ENCODE results near the gene ABT1.

ABT1 gene

DNA sequence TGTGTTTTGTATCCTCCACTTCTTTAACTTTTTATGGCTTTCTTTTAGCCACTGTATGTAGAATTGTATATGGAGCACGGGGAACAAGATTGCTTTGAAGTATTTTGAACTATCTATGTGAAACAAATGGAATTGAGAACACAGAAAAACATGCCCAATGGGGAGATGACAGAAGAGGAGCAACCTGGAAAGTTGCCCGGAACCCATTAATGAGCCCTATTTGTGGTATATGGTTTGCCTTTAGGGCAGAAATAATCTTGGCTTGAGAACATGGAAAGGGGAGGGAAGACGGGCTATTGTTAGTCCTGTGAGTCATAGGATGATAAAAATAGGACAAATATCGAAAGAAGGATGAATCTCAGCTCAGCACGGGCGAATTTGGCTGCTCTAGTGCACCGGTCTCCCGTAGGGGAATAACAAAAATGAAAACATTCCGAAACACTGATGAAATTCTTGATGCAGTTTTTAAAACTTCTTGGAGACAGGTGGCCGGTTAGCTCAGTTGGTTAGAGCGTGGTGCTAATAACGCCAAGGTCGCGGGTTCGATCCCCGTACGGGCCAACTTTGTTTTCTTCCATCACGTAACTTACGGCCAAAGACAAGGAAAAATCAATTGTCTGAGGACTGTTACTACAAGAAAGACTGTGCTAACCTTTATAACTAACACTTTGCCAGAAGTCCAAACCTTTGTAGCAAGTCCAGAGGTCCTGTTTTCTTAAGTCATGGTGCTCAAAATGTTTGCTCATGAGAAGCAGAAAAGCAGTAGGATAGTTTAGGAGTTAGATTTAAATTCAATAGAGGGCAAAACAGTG lies 42.9 kb upstream of the ABT1 start:
- DNase-seq = peak; percentile 88
- peak overlapping the region; percentile 99 for H3K4me3 ChIP-seq (ENCODE audit: low read depth, low read length)
- no peaks in the 10 kb centered on the region for H3K9me3 ChIP-seq (ENCODE audit: severe bottlenecking)
- TF ChIP-seq, protein P1, sequence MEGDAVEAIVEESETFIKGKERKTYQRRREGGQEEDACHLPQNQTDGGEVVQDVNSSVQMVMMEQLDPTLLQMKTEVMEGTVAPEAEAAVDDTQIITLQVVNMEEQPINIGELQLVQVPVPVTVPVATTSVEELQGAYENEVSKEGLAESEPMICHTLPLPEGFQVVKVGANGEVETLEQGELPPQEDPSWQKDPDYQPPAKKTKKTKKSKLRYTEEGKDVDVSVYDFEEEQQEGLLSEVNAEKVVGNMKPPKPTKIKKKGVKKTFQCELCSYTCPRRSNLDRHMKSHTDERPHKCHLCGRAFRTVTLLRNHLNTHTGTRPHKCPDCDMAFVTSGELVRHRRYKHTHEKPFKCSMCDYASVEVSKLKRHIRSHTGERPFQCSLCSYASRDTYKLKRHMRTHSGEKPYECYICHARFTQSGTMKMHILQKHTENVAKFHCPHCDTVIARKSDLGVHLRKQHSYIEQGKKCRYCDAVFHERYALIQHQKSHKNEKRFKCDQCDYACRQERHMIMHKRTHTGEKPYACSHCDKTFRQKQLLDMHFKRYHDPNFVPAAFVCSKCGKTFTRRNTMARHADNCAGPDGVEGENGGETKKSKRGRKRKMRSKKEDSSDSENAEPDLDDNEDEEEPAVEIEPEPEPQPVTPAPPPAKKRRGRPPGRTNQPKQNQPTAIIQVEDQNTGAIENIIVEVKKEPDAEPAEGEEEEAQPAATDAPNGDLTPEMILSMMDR (IDR thresholded peaks at IDR 0.05; ENCODE audit: low read depth, low read length) = no peak
- no peaks in the 10 kb centered on the region for H3K27me3 ChIP-seq (ENCODE audit: insufficient read depth, low read depth, severe bottlenecking)
- no peaks in the 10 kb centered on the region for H3K36me3 ChIP-seq
- peak overlapping the region; percentile 55 for H3K27ac ChIP-seq

DNA sequence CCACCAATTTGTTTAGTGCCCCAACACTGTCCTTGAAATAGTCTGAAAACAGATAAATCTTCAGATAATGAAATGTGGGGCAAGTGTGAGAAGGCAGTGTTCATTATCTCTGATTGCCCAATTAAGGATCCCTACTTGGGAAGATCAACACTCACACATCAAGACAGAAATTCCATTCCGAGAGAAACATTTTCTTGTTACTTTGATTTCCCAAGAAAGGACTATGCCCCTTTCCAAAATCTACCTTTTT lies 42.4 kb upstream of the ABT1 start:
- Histone ChIP-seq H3K36me3 (no peaks in the 10 kb centered on the region), H3K27me3 (ENCODE audit: insufficient read depth, low read depth, severe bottlenecking) (no peaks in the 10 kb centered on the region), H3K9me3 (ENCODE audit: severe bottlenecking) (no peaks in the 10 kb centered on the region), H3K4me3 (ENCODE audit: low read depth, low read length) (peak overlapping the region; percentile 99), H3K27ac (no peak overlapping the region; the same call in 1 of the 2 replicates)
- TF ChIP-seq, protein P1 (IDR thresholded peaks at IDR 0.05; ENCODE audit: low read depth, low read length) = no peak
- no peak for DNase-seq

DNA sequence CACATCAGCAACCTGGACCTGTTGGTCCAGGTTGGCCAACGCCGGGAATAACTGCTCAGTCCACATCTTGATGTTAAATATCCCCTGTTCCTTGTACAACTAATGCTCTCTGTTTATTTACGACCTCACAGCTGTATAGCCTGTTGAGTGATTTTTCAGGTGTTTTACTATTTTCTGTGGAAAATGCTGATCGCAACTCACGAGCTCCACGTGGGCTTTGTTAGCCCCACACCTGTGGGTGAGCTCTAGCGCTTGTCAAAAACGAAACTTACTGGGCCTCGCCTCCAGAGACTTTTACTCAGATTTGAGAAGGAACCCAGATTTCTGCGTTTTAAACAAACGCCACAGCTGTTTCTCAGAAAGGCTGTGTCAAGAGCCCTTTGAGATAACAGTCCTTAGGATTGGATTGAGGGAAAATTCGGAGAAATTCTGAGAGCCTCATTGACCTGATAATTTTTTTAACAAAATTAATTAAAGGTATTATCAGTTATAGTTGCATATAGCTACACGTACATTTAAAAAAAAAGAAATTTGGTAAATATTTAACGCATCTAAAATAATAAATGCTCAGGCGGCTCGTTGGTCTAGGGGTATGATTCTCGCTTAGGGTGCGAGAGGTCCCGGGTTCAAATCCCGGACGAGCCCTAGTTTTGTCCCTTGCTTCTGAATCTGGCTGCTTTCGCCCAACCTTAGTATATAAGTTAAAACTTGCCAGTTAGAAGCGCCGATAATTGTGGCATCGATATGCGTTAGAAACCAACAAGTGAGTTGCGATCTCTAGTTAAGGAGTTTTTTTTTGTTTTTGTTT lies 41.9 kb upstream of the ABT1 start:
- DNase-seq = no peak
- Histone ChIP-seq H3K27me3 (ENCODE audit: insufficient read depth, low read depth, severe bottlenecking) (no peaks in the 10 kb centered on the region), H3K36me3 (no peaks in the 10 kb centered on the region), H3K4me3 (ENCODE audit: low read depth, low read length) (no peak overlapping the region), H3K27ac (no peak overlapping the region), H3K9me3 (ENCODE audit: severe bottlenecking) (no peaks in the 10 kb centered on the region)
- TF ChIP-seq, protein P1 (IDR thresholded peaks at IDR 0.05; ENCODE audit: low read depth, low read length) = no peak

DNA sequence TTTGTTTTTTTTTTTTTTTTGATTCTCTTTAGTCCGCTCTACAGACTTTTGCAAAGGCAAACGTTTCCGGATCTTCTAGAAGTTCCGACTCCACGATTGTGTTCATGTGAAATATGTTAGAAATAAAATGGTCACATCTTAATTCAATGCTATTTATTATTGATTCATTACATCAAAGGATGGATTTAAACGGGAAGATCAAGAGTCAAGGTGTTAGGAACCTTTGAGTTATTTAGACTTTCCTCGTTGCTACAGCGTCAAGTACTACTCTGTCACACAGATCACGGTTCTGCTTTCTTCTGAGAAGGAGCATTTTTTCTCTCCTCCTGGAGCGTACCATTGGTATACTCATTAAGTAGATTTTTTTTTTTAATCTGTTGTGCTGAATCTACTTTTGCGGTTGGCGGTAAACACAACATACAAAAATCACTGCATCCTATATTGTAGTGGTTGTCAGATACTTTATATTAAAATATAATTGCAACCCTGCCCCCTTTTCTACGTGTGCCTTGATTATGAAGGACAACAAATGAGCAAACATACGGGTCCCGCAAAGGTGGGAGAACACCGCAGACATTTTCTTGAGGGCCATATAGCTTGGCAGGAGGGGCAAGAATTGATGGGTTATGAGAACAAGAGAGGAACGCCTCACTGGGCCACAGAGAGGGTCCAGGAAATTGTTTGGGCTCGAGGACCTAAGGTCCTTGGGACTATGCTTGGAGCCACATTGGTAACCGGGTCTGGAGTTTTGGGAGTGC lies 41.1 kb upstream of the ABT1 start:
- Histone ChIP-seq H3K27ac (no peak overlapping the region), H3K4me3 (ENCODE audit: low read depth, low read length) (no peak overlapping the region)
- no peak for DNase-seq

DNA sequence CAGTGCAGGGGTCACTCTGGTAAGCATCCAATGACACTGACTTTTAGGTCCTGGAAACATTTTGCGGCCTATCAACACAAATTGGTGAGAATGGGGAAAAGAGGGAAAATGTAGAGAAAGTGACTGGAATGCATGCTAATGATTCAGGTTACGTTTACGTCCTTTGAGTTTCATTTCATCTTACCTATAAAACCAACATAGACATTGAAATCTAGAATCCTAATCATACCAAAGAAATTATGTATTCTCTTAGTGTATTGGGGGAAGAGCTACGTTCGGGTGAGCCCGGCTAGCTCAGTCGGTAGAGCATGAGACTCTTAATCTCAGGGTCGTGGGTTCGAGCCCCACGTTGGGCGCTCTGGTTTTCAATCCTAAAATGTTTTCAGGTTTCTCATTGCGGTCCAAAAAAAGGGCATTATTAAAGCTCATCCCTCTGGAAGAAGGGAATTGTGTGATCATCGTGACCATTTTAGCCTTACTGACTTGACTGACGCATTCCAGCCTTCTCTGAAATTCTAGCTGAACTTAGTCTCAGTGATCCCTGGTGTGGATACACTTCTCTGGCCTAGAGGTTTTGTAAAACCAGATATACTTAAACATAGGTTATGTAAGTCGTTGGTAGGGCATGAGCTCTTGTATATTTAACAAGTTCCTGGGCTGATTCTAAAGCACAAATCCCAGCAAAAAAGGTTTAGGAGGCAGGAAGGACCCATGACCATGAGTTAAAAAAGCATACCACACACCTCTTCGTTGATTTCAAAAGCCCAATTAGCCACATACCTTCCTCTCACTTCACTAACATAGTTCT lies 40.3 kb upstream of the ABT1 start:
- no peak overlapping the region for H3K27ac ChIP-seq
- TF ChIP-seq, protein P1 (IDR thresholded peaks at IDR 0.05; ENCODE audit: low read depth, low read length) = no peak

More for the DNA sequence above, 41.1 kb upstream of the ABT1 start:
- Histone ChIP-seq H3K27me3 (ENCODE audit: insufficient read depth, low read depth, severe bottlenecking) (no peaks in the 10 kb centered on the region), H3K36me3 (no peaks in the 10 kb centered on the region), H3K9me3 (ENCODE audit: severe bottlenecking) (no peaks in the 10 kb centered on the region)
- TF ChIP-seq, protein P1 (IDR thresholded peaks at IDR 0.05; ENCODE audit: low read depth, low read length) = no peak

More for the DNA sequence above, 40.3 kb upstream of the ABT1 start:
- Histone ChIP-seq H3K36me3 (no peaks in the 10 kb centered on the region), H3K4me3 (ENCODE audit: low read depth, low read length) (no peak overlapping the region), H3K27me3 (ENCODE audit: insufficient read depth, low read depth, severe bottlenecking) (no peaks in the 10 kb centered on the region), H3K9me3 (ENCODE audit: severe bottlenecking) (no peaks in the 10 kb centered on the region)
- DNase-seq = no peak
